HG03095 (cell line): ENCODE measurements around the gene KRTAP4-9.
"Not testable (repeated sequence)": the region's sequence is repeated elsewhere in the genome, so short reads cannot be mapped to it uniquely, and the experiment has no call there.

Source experiments
- ATAC-seq: cut with Tn5 transposase; IDR thresholded peaks from one replicate; pipeline ENCODE4 v1.9.1; 2021; ENCODE audit warnings: moderate library complexity; ENCODE audit not compliant: unreplicated experiment

Gene KRTAP4-9

DNA sequence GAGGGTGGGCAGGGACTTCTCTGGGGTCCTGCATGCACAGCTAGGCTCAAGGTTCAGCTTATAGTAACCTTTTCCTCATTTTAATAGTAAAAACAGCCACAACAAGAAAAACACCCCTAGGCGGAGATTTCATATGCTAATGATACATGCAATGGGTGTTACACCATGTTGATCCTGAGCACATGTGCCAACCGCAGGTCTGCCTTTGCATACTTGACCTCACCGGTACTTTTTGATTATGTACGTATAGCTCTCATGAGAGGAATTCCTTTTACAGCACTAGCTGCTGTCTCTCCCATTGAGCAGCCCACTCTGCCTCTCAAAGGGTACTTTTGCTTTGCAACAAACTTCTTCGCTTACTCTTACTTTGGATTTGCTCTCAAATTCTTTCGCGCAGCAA lies 9.1 kb upstream of the KRTAP4-9 start:
- no peak for ATAC-seq

DNA sequence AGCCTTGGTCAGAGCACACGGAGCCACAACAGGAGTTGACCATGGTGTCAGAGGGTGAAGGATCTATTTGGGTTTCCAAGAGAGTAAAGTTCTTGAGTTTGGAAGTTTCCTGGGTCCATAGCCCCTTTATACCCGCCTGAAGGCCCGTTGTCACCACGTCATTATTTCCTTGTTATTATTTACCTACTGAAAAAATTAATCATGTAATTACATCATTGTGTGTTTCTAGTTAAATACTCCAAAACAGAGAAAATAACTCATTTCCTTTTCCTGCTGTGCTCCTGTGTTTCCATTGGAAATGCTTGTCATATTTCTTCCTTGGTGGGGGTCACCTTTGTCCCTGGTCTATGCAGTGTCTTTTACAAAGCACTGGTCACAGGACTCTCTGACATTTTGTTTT lies 7.1 kb upstream of the KRTAP4-9 start, which contains the start of gene KRTAP4-8:
Gene KRTAP4-8 (minus strand): TSS at position 101 of the 400 bp plus-strand sequence. CDS start 58 bp downstream, at position 43.
- ATAC-seq, result no peak

DNA sequence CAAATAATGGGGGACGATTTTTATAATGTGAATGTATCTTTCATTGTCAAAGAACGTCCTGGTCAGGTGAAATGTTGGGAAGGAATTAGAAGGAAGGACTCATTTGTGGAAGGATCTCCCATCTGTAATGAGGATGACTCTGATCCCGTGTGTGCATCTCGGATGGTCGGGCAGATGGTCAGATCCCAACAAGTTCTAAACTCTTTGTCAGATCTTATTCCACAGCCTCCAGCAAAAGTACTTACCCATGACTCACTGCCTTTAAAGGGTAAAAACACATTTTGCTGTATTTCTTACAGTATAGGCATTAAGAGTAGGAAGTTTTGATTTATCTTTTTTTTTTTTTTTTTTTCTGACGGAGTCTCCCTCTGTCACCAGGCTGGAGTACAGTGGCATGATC lies 6.7 kb upstream of the KRTAP4-9 start:
- ATAC-seq, result no peak

DNA sequence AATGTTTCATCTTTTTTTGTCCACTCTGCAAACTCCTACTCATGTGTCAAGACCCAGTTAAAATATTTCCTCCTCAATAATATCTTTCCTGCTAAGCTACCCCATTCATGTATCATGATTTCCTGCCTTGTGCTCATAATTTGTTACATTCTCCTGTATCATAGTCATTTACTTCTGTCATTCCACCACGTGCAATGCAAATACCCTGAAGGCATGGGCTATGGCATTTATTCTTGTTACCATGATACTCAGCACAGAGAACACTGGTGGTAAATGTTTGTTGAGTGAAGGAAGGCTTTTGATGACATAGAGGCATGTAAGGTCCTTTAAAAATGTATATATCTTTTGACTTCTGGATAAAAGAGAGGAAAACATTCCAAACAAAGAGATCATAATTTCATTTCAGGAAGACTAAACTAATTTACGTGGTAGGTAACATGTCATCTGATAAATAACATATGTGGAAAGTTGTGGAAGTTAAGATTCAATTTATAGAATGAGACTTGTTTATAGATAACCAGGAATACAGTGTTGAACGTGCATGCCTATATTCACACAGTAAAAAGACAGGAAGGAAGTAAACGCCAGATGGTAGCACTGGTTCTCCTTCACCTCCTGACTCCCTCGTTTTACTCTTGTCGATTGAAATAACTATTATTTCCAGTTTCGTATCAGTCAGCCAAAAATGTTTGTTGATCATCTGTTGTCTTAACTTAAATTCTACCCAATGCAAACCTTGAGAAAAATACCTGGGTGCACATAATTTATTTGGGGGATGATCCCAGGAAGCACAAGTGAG lies 5.3 kb upstream of the KRTAP4-9 start:
- ATAC-seq, result not testable (repeated sequence)

DNA sequence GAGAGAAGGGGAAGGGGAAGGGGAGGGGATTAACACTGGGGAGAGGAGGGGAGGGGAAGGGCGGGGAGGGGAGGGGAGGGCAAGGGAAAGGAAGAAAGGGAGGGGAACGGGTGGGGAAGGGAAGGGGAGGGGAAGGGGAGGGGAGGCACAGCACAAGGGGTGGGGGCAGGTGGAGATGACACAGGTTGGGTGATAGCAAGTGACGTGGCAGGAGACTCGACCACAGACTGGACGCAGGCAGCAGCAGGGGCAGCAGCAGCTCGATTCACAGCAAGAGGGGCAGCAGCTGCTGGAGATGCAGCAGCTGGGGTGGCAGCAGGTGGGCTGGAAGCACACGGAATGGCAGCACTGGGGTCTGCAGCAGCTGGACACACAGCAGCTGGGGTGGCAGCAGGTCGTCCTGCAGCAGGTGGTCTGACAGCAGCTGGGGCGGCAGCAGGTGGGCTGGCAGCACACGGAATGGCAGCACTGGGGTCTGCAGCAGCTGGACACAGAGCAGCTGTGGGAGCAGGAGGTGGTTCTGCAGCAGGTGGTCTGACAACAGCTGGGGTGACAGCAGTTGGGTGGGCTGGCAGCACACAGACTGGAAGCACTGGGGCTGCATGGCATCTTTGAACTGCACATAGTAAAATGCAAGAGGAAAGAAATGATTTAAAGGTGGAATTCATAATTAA lies 3.5 kb upstream of the KRTAP4-9 start, which contains the start of gene KRTAP4-16:
Gene KRTAP4-16 (minus strand): TSS at position 624 of the 674 bp plus-strand sequence. CDS start 0 bp downstream, at position 624.
- no peak for ATAC-seq

DNA sequence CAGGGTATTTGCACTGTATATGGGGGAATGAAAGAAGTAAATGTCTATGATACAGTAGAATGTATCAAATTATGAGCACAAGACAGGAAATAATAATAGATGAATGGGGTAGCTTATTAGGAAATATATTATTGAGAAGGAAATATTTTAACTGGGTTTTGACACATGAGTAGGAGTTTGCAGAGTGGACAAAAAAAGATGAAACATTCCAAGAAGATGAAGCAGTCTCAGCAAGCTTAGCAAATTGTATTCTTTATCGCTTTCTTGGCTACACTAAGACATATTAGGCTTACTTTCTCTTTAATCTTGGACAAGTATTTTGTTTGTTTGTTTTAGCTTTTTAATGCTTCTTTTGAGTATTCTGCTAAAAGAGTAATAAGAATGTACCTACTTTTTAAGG lies 1.3 kb upstream of the KRTAP4-9 start:
- no peak for ATAC-seq

DNA sequence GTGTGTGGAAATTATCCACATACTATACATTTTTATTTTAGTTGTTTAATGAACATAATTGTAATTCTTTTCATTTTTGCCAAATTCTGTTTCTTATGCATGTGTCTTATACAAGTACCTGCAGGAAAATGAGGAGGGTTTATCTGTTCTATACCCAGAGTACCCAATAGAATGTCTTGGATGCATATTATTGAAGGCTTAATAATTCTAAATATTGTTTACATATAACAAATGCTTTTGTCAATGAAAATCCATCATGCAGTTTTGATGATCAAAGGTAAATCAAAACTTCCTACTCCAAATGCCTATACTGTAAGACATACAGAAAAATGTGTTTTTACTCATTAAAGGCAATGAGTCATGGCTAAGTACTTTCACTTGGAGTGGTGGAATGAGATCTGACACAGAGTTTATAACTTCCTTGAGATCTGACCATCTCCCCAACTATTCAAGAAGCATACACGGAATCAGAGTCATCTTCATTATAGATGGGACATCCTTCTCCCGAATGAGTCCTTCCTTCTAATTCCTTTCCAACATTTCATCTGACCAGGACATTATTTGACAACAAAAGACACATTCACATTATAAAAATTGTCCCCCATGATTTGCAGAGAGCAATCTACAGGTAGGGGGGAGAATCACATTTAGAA lies 677 bp upstream of the KRTAP4-9 start:
- ATAC-seq, result not testable (repeated sequence)

DNA sequence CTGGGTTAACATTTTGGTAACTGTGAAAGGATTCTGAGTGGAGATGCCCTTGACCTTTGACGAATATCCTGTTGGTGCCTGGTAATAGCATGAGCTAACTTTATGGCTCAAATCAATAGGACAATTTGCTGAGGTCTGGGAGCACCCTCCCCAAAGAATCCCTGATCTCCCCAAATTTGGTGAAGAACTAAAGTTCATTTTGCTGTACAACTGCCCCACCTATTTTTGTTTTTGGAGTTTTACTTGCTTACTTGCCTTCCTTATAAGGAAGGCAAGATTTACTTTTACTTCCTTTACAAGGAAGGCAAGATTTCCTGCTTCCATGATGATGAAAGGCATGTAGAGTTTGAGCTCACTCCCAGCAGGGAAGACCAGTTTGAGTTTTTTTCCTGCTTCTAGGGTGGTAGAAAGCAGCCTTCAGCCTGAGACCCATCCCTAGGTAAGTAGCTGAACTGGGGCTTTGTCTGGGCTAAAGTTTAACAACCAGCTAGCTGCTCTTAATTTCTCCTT lies 2.8 kb downstream of the KRTAP4-9 start:
- no peak for ATAC-seq

DNA sequence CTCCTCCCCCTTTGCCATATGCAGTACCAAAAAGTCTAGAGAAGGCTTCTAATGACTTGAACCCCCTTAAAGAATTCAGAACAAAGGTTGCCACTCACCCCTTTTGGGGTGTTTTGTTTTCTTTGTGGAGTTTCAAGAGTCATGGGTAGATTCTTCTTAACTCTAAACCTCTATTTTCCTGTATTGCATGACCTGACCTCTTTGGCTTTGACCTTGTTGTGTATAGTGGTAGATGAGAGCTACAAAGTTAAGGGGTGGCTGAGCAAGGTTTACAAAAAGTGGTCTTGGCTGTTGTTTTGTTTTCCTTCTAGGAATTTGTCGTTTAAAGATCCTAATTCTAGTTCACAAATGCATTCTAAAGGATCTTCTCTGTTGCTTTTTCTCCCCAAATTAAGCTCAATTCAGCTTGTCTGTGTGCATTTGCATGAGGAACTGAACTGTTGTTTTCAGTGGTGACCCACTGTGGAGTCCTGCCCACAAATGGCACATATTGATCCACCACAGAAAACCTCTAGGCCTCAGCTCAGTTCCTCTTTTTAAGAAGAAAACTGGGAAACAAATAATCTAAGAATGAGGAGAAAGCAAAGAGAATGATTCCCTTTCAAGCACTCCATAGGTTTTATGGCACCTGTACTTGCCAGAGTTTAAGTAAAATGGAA lies 3.7 kb downstream of the KRTAP4-9 start:
- ATAC-seq, result not testable (repeated sequence)

DNA sequence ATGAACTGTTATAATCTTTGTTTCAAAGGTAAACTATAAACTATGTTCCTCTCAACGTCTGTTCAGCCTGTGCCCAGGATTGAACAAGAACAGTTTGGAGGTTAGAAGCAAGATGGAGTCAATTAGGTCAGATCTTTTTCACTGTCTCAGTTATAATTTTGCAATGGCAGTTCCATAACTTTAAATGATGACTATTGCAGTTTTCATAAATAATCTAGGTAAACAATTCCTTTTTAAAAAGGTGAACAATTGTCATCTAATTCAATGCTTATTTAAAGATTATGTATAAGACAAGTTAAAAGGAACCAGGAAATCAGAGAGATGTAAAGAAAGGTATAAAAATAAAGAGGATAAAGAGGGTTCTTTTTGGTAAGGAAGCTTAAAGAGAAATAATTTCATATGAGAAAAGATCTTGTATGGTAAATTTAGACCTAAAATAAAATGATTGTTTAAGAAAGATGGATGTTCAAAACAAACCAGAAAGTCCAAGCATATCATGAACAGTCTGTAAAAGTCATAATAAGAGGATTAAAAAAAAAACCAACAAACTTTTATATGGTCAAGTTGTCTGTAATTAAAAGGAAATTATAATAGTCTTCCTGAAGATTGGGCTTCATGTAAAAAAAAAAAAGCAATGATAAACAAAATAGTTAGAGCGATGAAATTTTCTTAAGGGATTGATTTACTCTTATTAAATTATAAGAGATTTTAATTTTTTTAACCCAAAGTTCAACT lies 6.1 kb downstream of the KRTAP4-9 start:
- ATAC-seq, result no peak

DNA sequence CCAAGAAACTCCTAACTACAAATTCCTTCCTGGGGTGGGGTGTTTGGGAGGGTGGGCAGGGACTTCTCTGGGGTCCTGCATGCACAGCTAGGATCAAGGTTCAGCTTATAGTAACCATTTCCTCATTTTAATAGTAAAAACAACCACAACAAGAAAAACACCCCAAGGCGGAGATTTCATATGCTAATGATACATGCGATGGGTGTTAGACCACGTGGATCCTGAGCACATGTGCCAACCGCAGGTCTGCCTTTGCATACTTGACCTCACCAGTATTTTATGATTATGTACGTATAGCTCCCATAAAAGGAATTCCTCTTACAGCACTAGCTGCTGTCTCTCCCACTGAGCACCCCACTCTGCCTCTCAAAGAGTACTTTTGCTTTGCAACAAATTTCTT lies 11.1 kb downstream of the KRTAP4-9 start:
- no peak for ATAC-seq

DNA sequence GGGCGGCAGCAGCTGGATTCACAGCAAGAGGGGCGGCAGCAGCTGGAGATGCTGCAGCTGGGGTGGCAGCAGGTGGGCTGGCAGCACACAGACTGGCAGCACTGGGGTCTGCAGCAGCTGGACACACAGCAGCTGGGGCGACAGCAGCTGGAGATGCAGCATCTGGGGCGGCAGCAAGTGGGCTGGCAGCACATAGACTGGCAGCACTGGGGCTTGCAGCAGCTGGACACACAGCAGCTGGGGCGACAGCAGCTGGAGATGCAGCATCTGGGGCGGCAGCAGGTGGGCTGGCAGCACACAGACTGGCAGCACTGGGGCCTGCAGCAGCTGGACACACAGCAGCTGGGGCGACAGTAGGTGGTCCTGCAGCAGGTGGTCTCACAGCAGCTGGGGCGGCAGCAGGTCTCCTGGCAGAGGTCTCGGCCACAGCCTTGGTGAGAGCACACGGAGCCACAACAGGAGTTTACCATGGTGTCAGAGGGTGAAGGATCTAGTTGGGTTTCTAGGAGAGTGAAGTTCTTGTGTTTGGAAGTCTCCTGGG lies 12.7 kb downstream of the KRTAP4-9 start, which contains the start of gene KRTAP4-11:
Gene KRTAP4-11 (minus strand): TSS at position 528 of the 541 bp plus-strand sequence. CDS start 58 bp downstream, at position 470.
- not testable (repeated sequence) for ATAC-seq

DNA sequence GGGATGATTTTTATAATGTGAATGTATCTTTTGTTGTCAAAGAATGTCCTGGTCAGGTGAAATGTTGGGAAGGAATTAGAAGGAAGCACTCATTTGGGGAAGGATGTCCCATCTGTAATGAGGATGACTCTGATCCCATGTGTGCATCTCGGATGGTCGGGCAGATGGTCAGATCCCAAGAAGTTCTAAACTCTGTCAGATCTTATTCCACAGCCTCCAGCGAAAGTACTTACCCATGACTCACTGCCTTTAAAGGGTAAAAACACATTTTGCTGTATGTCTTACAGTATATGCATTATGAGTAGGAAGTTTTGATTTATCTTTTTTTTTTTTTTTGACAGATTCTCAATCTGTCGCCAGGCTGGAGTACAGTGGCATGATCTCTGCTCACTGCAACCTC lies 13.5 kb downstream of the KRTAP4-9 start:
- no peak for ATAC-seq

DNA sequence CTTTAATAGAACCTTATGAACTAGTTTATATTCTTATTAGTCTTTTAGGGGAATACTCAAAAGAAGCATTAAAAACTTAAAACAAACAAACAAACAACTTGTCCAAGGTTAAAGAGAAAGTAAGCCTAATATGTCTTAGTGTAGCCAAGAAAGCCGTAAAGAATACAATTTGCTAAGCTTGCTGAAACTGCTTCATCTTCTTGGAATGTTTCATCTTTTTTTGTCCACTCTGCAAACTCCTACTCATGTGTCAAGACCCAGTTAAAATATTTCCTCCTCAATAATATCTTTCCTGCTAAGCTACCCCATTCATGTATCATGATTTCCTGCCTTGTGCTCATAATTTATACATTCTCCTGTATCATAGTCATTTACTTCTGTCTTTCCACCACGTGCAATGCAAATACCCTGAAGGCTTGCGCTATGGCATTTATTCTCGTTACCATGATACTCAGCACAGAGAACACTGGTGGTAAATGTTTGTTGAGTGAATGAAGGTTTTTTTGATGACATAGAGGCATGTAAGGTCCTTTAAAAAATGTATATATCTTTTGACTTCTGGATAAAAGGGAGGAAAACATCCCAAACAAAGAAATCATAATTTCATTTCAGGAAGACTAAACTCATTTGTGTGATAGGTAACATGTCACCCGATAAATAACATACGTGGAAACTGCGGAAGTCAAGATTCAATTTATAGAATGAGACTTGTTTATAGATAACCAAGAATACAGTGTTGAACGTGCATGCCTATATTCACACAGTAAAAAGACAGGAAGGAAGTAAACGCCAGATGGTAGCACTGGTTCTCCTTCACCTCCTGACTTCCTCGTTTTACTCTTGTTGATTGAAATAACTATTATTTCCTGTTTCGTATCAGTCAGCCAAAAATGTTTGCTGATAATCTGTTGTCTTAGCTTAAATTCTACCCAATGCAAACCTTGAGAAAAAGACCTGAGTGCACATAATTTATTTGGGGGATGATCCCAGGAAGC lies 14.8 kb downstream of the KRTAP4-9 start:
- not testable (repeated sequence) for ATAC-seq

DNA sequence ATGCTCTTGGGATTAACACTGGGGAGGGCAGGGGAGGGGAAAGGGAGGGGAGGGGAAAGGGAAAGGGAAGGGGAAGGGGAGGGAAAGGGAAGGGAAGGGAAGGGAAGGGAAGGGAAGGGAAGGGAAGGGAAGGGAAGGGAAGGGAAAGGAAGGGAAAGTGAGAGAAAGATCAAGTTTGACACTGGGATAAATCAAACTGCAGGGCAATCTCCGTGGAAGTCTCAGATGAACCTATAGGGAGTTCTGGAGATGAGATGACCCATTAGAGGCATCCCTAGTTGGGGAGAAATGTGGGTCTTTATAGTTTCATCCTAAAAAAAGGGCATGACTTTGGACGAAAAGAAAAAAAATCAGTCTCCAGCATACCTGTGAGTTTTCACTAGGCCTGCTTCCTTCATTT lies 16.6 kb downstream of the KRTAP4-9 start:
- no peak for ATAC-seq

DNA sequence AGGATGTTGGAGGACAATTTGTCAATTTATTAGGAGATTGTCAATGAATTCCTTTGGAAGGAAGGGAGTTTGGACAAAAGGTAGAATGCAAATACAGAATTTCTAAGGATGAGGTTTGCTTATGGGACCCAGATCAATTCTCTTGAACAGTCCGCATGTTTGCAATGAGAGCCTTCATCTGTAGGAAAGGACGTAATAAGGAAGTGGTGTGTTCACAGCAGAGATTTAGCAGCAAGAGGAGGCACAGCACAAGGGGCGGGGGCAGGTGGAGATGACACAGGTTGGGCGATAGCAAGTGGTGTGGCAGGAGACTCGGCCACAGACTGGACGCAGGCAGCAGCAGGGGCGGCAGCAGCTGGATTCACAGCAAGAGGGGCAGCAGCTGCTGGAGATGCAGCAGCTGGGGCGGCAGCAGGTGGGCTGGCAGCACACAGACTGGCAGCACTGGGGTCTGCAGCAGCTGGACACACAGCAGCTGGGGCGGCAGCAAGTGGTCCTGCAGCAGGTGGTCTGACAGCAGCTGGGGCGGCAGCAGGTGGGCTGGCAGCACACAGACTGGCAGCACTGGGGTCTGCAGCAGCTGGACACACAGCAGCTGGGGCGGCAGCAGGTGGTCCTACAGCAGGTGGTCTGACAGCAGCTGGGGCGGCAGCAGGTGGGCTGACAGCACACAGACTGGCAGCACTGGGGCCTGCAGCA lies 18.3 kb downstream of the KRTAP4-9 start:
- not testable (repeated sequence) for ATAC-seq

DNA sequence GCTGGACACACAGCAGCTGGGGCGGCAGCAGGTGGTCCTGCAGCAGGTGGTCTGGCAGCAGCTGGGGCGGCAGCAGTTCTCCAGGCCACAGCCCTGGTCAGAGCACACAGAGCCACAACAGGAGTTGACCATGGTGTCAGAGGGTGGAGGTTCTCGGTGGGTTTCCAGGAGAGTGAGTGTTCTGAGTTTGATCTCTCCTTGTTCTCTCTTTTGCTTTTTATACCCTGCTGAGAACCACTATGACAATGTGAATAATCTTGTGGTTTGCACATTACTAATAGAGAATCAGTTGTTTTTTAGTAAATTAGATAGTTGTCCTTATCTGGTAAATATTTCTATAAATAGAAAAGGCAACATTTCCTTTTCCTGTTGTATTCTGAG lies 18.8 kb downstream of the KRTAP4-9 start, which contains the start of gene KRTAP4-12:
Gene KRTAP4-12 (minus strand): TSS at position 192 of the 381 bp plus-strand sequence. CDS start 60 bp downstream, at position 132.
- not testable (repeated sequence) for ATAC-seq

DNA sequence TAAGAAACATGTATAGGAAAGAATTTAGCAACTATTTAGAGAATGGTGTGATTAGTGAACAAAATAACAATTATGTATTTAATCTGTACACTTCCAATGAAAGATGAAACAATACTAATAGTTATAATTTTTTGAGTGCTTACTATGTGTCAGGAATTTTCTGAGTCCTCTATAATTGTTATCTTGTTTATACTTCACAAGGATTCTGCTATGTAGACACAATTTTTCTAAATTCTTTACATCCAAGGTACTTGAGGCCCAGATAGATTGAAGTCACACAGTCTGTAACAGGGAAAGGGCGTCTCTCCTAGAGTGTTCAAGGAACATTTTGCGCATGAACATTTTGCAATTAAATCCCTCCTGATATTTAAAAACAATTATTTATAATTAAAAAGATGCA lies 19.9 kb downstream of the KRTAP4-9 start:
- ATAC-seq, result no peak
